ENCODE results near the gene MARVELD1. TPM values are rescaled to one million over a fixed set of nuclear protein-coding genes. Genes with fewer than 3 reads are reported as not detected.

Gene MARVELD1
- total and polyA plus RNA-seq, 2 of the 13 experiments (the other 11 are each of a cell fraction or from before 2014, with no cell fraction given), result not detected

GRCh38 chr10:97762056-97762455 is 48.5 kb downstream of the MARVELD1 start:
- intact Hi-C loops (cut with micrococcal nuclease; ENCODE audit: unreplicated experiment), result loop anchor here (1.0 kb wide), 1 partner anchor 15 kb away; no protein-coding TSS in a partner anchor

GRCh38 chr10:97762816-97763215 is 49.3 kb downstream of the MARVELD1 start:
- Histone ChIP-seq H3K4me2 (ENCODE audit: low read depth, low read length) (peak overlapping the region; percentile 23; the same call in 1 of the 2 replicates), H3K4me3 (replicated peaks in 1 of 3; ENCODE audit: insufficient read depth in 1 of 3, low read depth in 2 of 3, low read length in 3 of 3) (no peak overlapping the region), H3K4me1 (ENCODE audit: insufficient read depth, low read length) (peaks cover 49% of the 10 kb centered on the region), H3K79me2 (ENCODE audit: insufficient read depth, low read length) (no peaks in the 10 kb centered on the region), H4K20me1 (ENCODE audit: insufficient read depth, low read length) (no peaks in the 10 kb centered on the region), H3K27ac (ENCODE audit: extremely low read length, insufficient read depth, low read length) (peak overlapping the region; percentile 22), H3K9me3 (ENCODE audit: low read length) (no peaks in the 10 kb centered on the region), H3K36me3 (replicated peaks in 1 of 2; ENCODE audit: control insufficient read depth in 1 of 2, insufficient read depth in 2 of 2, low read length in 2 of 2) (peaks cover 6 to 23% of the 10 kb centered on the region in 2 experiments; a peak in 4 of 5 replicates), H3K9ac (ENCODE audit: insufficient read depth, low read depth, low read length) (0 out of 2 replicates have a peak overlapping the region, but pooled peaks have one; percentile 11), H2AFZ (ENCODE audit: low read length) (no peak overlapping the region), H3K27me3 (ENCODE audit: control insufficient read depth in 1 of 2, insufficient read depth in 2 of 2, low read length in 2 of 2) (no peaks in the 10 kb centered on the region)
- peak; percentile 81 for DNase-seq (ENCODE audit: low spot score)
- ChIA-PET POLR2A (interaction anchor here (0.7 to 2.1 kb wide), 6 partner anchors 11 to 107 kb away, joined by 3 to 8 read pairs (median 4); partner anchors contain the start of gene ZFYVE27), CTCF (ENCODE audit: low intra/inter-chr PET ratio, low total read pairs) (no interaction called here)
- peak; percentile 64 for ATAC-seq
- WGBS (ENCODE audit: low lambda C conversion rate), result 17% methylated on average over 1 of the region's 5 CpGs
- in situ Hi-C loops (cut with HindIII; ENCODE audit: extremely low pct_ligation_motif_present, low pct_unique_long_range_greater_than_20kb) (no loop called here), intact Hi-C loops (cut with micrococcal nuclease; ENCODE audit: unreplicated experiment) (loop anchor here (1.0 kb wide), 1 partner anchor 14 kb away; no protein-coding TSS in a partner anchor)
- no TSS peak for BruUV-seq (replicated peaks)
- FAIRE-seq, result peak; percentile 47
- TF ChIP-seq RFXANK (CRISPR knock-in tag; IDR thresholded peaks at IDR 0.05) (no peak), CEBPG (CRISPR knock-in tag; IDR thresholded peaks at IDR 0.05) (peak; percentile 28; the same call in 1 of the 2 replicates), RFXAP (CRISPR knock-in tag; IDR thresholded peaks at IDR 0.05; ENCODE audit: borderline replicate concordance) (no peak), ZC3H13 (CRISPR knock-in tag; IDR thresholded peaks at IDR 0.05) (no peak), HNRNPL (IDR thresholded peaks at IDR 0.05; ENCODE audit: low read depth, low read length) (peak; percentile 94), SMAD3 (CRISPR knock-in tag; IDR thresholded peaks at IDR 0.05) (no peak), ZNF616 (CRISPR knock-in tag; IDR thresholded peaks at IDR 0.05; ENCODE audit: low read depth) (no peak), ZNF235 (CRISPR knock-in tag; IDR thresholded peaks at IDR 0.05; ENCODE audit: borderline replicate concordance) (no peak), CREM (IDR thresholded peaks at IDR 0.05) (no peak), CREM (CRISPR knock-in tag; IDR thresholded peaks at IDR 0.05) (no peak), ZNF281 (CRISPR knock-in tag; IDR thresholded peaks at IDR 0.05; ENCODE audit: borderline replicate concordance) (peak; percentile 4; the same call in 1 of the 2 replicates), PATZ1 (CRISPR knock-in tag; IDR thresholded peaks at IDR 0.05) (peak; percentile 85; the same call in 1 of the 2 replicates), TEAD3 (CRISPR knock-in tag; optimal IDR thresholded peaks at IDR 0.05; ENCODE audit: borderline replicate concordance) (peak; percentile 35), ZNF562 (CRISPR knock-in tag; IDR thresholded peaks at IDR 0.05; ENCODE audit: borderline replicate concordance) (no peak)

More at GRCh38 chr10:97762056-97762455, 48.5 kb downstream of the MARVELD1 start:
- WGBS (ENCODE audit: low lambda C conversion rate), result 98% methylated on average over 10 of the region's 10 CpGs
- ATAC-seq (no peak), DNase-seq (ENCODE audit: low spot score) (no peak), FAIRE-seq (no peak)
- no peak overlapping the region for H2AFZ ChIP-seq (ENCODE audit: low read length)
- H3K27ac ChIP-seq (ENCODE audit: extremely low read length, insufficient read depth, low read length), result no peak overlapping the region
- no peaks in the 10 kb centered on the region for H4K20me1 ChIP-seq (ENCODE audit: insufficient read depth, low read length)
- no peaks in the 10 kb centered on the region for H3K27me3 ChIP-seq (ENCODE audit: control insufficient read depth in 1 of 2, insufficient read depth in 2 of 2, low read length in 2 of 2)
- no peak overlapping the region for H3K4me3 ChIP-seq (replicated peaks in 1 of 3; ENCODE audit: insufficient read depth in 1 of 3, low read depth in 2 of 3, low read length in 3 of 3)
- no TSS peak for BruUV-seq (replicated peaks)
- H3K79me2 ChIP-seq (ENCODE audit: insufficient read depth, low read length), result no peaks in the 10 kb centered on the region
- no peak for TF ChIP-seq CAMTA2 (CRISPR knock-in tag; IDR thresholded peaks at IDR 0.05; ENCODE audit: borderline replicate concordance)
- ChIA-PET CTCF (ENCODE audit: low intra/inter-chr PET ratio, low total read pairs) (no interaction called here), POLR2A (interaction anchor here (1.1 to 2.1 kb wide), 4 partner anchors 10 to 25 kb away, joined by 3 to 8 read pairs (median 4); partner anchors contain the start of gene ZFYVE27)
- H3K36me3 ChIP-seq (replicated peaks in 1 of 2; ENCODE audit: control insufficient read depth in 1 of 2, insufficient read depth in 2 of 2, low read length in 2 of 2), result peaks cover 9 to 31% of the 10 kb centered on the region in 2 experiments; a peak in 4 of 5 replicates
- in situ Hi-C loops (cut with HindIII; ENCODE audit: extremely low pct_ligation_motif_present, low pct_unique_long_range_greater_than_20kb), result no loop called here
- no peak overlapping the region for H3K9ac ChIP-seq (ENCODE audit: insufficient read depth, low read depth, low read length)
- H3K9me3 ChIP-seq (ENCODE audit: low read length), result no peaks in the 10 kb centered on the region
- peaks cover 49% of the 10 kb centered on the region for H3K4me1 ChIP-seq (ENCODE audit: insufficient read depth, low read length)
- no peak overlapping the region for H3K4me2 ChIP-seq (ENCODE audit: low read depth, low read length)

All from HepG2 (cell line).